Left renal cortex interstitium (tissue), 4 donors: Measurements from ENCODE around the gene POLR2J3. TPM values are rescaled to one million over a fixed set of nuclear protein-coding genes. Genes with fewer than 3 reads are reported as not detected.
"Not testable (repeated sequence)": the region's sequence is repeated elsewhere in the genome, so short reads cannot be mapped to it uniquely, and the experiment has no call there.

ENCODE experiments used
- DNase-seq, 4 donors: peaks; one replicate each; pipeline ENCODE4 v3.0.0-alpha.2; 2013; ENCODE audit warnings: low read depth in 4 of 4, low spot score in 2 of 4, missing footprints in 1 of 4
- polyA plus RNA-seq, 4 donors: library from polyadenylated mRNA; unstranded; fragments of 120-200 nt; gene quantifications; one replicate each; pipeline ENCODE4 v1.2.1, GENCODE V29; 2013; ENCODE audit not compliant: insufficient read length in 4 of 4

Gene POLR2J3
- polyA plus RNA-seq, 4 donors: 54.8 to 94.5 (median 74.6) TPM

GRCh38 chr7:102527182-102527581, 45.2 kb downstream of the POLR2J3 start:
- DNase-seq: not testable (repeated sequence)

GRCh38 chr7:102524803-102525202, 47.6 kb downstream of the POLR2J3 start:
- not testable (repeated sequence) for DNase-seq

GRCh38 chr7:102520797-102521196, 51.6 kb downstream of the POLR2J3 start:
- DNase-seq: not testable (repeated sequence)

GRCh38 chr7:102517550-102518147, 54.7 kb downstream of the POLR2J3 start, which contains the start of gene RASA4B:
Gene RASA4B (minus strand): TSS chr7:102517777. CDS start chr7:102517710, 67 bp downstream.
- DNase-seq: not testable (repeated sequence)

Other genes with a start within 250 kb of the POLR2J3 start
- gene SPDYE6, start 216.1 kb downstream of the POLR2J3 start, polyA plus RNA-seq: 10 to 100 TPM in 1 of 4 donors, 1 to 10 TPM in 1, under 1 TPM in 2; 0.65 to 10.2 (median 3.7) TPM
- 10 to 100 TPM; 30.2 to 46.9 (median 38.6) TPM for gene PRKRIP1, start 176.2 kb downstream of the POLR2J3 start, polyA plus RNA-seq
- 10 to 100 TPM; 16.7 to 28.7 (median 22.5) TPM for gene ORAI2, start 139.0 kb downstream of the POLR2J3 start, polyA plus RNA-seq
- 10 to 100 TPM; 10.3 to 16.7 (median 14.6) TPM for gene ALKBH4, start 107.7 kb downstream of the POLR2J3 start, polyA plus RNA-seq
- 10 to 100 TPM; 15.9 to 26.0 (median 23.3) TPM for gene LRWD1, start 107.6 kb downstream of the POLR2J3 start, polyA plus RNA-seq
- 10 to 100 TPM; 25.8 to 52.0 (median 34.5) TPM for gene POLR2J, start 93.7 kb downstream of the POLR2J3 start, polyA plus RNA-seq
- 10 to 100 TPM in 3 of 4 donors, 1 to 10 TPM in 1; 6.8 to 19.5 (median 14.9) TPM for gene RASA4B, start 54.8 kb downstream of the POLR2J3 start, polyA plus RNA-seq
- gene UPK3BL2, start 28.9 kb downstream of the POLR2J3 start, polyA plus RNA-seq: 10 to 100 TPM in 2 of 4 donors, 1 to 10 TPM in 2; 2.5 to 26.8 (median 13.9) TPM
- 10 to 100 TPM in 1 of 4 donors, 1 to 10 TPM in 2, under 1 TPM in 1; 0.93 to 10.5 (median 5.3) TPM for gene SPDYE2, start 21.4 kb downstream of the POLR2J3 start, polyA plus RNA-seq
- 10 to 100 TPM; 21.3 to 69.9 (median 49.1) TPM for gene RASA4, start 44.2 kb upstream of the POLR2J3 start, polyA plus RNA-seq
- gene UPK3BL1, start 70.2 kb upstream of the POLR2J3 start, polyA plus RNA-seq: 10 to 100 TPM in 3 of 4 donors, 1 to 10 TPM in 1; 8.6 to 34.8 (median 16.1) TPM
- gene SPDYE2B, start 77.7 kb upstream of the POLR2J3 start, polyA plus RNA-seq: 1 to 10 TPM in 2 of 4 donors, under 1 TPM in 2; 0.60 to 3.6 (median 2.0) TPM
- 1 to 10 TPM in 3 of 4 donors, under 1 TPM in 1; 0.59 to 5.3 (median 2.9) TPM for gene POLR2J2, start 99.1 kb upstream of the POLR2J3 start, polyA plus RNA-seq
- gene FAM185A, start 176.4 kb upstream of the POLR2J3 start, polyA plus RNA-seq: 10 to 100 TPM in 3 of 4 donors, 1 to 10 TPM in 1; 9.3 to 13.2 (median 11.7) TPM